ENCODE measurements around the gene IDH3A.

DNA sequence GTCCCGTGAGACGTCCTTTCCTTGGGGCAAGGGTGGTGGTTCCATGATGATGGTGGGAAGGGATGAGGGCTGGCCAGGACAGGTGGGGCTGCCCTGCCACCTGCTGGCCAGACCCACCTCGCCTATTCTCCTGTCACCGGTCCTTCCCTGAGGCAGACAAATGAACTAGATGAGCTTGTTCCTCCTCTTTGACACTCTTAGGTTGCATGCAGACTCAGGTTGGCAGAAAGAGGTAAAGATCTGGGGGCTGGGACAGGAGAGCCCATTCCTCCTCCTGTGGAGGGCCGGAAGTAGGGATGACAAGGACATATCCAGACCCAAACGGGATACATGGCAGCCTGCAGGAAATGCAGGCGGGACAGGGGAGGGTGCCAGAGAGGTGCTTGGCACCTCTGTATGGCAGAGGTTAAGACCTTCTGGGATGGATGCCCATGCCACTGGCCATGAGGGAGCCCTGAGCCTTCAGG lies 46.6 kb downstream of the IDH3A start:
- TF ChIP-seq, protein P1, sequence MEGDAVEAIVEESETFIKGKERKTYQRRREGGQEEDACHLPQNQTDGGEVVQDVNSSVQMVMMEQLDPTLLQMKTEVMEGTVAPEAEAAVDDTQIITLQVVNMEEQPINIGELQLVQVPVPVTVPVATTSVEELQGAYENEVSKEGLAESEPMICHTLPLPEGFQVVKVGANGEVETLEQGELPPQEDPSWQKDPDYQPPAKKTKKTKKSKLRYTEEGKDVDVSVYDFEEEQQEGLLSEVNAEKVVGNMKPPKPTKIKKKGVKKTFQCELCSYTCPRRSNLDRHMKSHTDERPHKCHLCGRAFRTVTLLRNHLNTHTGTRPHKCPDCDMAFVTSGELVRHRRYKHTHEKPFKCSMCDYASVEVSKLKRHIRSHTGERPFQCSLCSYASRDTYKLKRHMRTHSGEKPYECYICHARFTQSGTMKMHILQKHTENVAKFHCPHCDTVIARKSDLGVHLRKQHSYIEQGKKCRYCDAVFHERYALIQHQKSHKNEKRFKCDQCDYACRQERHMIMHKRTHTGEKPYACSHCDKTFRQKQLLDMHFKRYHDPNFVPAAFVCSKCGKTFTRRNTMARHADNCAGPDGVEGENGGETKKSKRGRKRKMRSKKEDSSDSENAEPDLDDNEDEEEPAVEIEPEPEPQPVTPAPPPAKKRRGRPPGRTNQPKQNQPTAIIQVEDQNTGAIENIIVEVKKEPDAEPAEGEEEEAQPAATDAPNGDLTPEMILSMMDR (IDR thresholded peaks at IDR 0.05 in 8 of 11, conservative IDR thresholded peaks at IDR 0.05 in 3 of 11), result peak; percentile 72 to 90 (median 84)
- TF ChIP-seq POLR2A (IDR thresholded peaks at IDR 0.05), result no peak
- TF ChIP-seq POLR2AphosphoS5 (IDR thresholded peaks at IDR 0.05), result peak in 1 of 3 donors; percentile 34

Data from spleen (tissue), 7 donors.